Ureter (tissue), 1 donor: ENCODE results near the gene SYPL1. TPM values are rescaled to one million over a fixed set of nuclear protein-coding genes. Genes with fewer than 3 reads are reported as not detected.

ENCODE experiments used
- DNase-seq: peaks from one replicate; pipeline ENCODE4 v3.0.0-alpha.2; 2020; ENCODE audit warnings: low spot score
- total RNA-seq: library from RNA; stranded (reverse); gene quantifications from one replicate; pipeline ENCODE4 v1.2.4, GENCODE V29; 2023
- donor health status: DM: yes; HTN: yes; CAD: no.

SYPL1 gene
- total RNA-seq, 1 donor from 2014 or later: 169 TPM

DNA sequence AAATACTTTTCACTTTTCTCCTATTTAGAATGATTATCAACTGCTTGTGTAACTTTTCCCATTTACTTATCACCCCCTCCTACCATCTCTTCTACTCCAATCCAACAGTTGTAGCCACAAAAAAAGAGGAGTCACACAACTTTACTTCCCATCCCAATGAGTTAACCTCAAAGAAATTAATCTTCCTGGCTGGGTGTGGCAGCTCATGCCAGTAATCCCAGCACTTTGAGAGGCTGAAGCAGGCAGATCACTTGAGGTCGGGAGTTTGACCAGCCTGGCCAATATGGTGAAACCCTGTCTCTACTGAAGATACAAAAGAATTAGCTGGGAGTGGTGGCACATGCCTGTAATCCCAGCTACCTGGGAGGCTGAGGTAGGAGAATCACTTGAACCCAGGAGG is 19.9 kb downstream of the SYPL1 start:
- DNase-seq: no peak

DNA sequence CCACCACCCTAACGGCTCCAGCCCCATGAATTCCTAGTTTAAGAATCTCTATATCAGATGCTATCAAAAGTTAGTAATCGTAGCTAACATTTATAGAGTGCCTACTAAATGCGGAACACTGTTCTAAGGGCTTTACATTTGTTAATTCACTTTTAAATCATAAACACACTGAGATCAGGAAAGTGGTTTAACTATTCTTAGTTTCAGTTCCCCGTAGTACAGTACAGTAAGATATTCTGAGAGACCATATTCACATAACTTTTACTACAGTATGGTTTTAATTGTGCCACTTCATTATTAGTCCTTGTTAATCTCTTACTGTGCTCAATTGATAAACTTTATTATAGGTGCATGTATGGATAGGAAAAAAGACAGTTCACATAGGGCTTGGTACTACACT is 22.5 kb downstream of the SYPL1 start:
- DNase-seq: no peak

DNA sequence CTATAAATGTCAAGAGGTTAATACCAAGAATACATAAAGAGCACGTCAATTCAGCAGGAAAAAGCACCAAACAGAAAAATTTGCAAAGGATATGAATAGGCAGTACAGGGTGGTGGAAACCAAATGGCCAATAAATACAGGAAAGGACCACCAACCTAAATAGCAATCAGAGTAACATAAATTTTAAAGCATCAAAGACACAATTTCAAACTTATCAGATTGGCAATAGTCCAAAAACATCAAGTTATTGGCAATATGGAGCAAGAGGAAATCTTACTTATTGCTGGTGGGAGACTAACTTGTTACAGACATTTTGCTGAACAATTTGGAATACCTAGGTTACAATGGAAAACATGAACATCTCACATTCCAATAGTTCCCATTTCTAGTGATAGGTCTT is 24.1 kb downstream of the SYPL1 start:
- DNase-seq: no peak

DNA sequence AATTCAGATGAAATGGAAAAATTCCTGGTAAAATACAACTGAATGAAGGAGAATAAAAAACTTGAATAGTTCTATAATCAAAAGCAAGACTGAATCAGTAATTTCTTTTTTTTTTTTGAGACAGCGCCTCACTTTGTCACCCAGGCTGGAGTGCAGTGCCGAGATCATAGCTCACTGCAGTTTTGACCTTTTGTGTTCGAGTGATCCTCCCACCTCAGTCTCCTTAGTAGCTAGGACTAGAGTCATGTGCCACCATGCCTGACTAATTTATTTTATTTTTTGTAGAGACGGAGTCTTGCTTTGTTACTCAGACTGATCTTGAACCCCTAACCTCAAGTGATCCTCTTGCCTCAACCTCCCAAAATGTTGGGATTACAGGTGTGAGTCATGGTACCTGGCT is 26.1 kb downstream of the SYPL1 start:
- no peak for DNase-seq

DNA sequence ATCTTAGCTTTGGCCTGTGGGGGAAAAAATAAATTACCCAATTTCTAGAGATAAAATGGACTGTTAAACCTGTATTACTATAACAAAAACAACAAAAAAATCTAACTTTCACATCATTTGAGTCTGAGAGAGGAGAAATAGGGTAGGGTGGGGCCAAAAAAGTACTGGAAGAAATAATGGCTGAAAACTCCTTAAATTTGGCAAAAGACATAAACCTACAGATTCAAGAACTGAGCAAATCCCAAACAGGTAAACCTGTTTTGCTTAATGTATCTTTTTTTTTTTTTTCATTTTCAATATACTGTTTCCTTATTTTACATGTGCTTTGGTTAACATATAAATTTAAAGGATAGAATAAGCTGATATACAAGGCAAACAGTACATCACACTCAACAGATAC is 27.1 kb downstream of the SYPL1 start:
- no peak for DNase-seq

DNA sequence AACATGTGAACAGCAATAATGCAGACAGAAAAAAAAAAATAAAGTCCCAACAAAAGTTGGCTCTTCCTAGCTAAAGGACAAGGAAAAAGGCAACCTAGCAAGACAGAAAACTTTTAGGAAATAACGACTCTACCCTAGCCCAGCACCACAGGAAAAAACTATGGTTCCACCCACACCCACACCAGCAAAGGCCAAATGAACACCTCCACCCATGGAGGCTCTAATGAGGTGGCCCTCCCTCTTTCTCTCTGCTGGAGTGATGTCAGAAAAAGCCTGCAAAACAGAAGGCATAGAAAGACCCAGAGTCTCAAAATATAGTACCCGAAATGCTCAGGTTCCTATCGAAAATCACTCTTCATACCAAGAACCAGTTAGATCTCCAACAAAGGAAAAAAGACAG is 28.4 kb downstream of the SYPL1 start:
- no peak for DNase-seq

DNA sequence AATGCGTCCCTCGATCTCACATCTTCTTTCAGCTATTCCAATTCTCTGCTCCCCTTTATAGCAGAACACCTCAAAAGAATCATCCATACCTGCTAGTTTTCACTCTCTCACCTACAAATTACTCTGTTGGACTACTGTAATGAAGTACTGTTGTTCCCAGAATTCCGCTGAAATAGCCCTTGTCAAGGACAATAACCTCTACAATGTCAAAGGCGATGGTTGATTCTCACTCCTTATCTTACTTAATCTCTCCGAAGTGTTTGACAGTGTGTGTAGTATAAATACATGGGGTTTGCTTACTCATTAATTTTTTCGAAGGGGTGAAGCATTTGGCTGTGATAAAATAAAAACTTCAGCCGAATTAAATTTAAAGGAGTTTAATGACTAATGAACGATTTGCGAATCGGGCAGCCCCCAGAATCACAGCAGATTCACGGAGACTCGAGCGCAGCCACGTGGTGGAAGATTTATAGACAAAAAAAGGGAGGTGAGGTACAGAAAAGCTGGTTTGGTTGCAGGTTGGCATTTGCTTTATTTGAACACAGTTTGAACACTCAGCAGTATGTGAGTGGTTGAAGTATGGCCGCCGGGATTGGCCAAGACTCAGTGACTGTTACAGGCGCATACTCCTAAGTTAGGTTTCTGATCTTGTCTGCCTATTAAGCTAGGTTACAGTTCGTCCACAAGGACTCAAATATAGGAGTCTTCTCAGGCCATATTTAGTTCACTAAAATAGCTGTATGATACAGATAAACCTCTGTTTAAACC is 29.8 kb downstream of the SYPL1 start:
- DNase-seq: no peak

DNA sequence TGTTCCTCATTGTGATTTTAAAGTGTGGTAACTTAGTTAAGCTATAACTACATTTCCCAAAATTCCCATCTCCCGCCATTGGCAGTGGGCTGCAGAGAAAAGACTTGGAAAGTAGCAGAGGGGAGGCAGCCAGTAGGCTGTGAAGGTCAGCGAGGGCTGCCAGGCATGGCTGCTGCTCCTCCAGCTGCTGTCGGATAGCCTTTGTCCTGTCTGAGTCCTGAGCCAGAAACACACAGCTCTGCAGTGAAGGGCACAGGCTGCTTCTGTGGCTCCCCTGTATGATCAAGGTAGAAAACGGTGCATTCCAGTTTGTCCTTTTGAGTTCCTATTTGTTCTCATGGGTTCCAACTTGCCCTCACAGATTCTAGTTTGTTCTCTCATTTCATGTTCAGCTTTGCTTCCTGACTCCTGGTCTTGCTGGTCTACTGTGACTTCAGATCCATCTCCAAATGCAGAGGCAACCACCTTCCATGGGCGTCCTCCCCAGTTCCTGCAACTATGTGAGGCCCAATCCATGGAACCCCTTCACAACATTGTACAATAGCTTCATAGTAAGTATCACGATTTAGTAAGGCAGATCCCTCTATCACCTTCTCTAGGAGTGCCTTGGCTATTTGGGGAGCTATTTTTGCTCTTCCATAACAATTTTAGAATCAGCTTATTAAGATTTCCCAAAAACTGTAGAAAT is 31.7 kb downstream of the SYPL1 start:
- no peak for DNase-seq

DNA sequence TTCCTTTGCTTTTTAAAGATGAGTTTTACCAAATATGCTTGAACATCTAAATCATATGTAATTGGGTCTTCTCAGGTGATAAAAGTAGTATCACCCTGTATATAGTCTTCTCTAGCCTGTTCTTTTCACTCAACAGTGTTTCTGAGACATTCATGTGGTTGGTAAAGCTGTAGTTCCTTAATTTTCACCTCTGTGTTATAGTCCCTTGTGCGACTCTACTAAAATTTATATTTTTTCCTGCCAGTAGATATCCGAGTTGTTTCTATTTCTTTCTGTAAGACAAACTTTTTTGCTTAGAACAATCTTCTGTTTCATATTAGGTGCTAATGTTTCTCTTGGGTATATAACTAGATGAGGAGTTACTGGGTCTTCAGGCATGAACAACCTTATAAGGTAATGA is 35.6 kb downstream of the SYPL1 start:
- no peak for DNase-seq

DNA sequence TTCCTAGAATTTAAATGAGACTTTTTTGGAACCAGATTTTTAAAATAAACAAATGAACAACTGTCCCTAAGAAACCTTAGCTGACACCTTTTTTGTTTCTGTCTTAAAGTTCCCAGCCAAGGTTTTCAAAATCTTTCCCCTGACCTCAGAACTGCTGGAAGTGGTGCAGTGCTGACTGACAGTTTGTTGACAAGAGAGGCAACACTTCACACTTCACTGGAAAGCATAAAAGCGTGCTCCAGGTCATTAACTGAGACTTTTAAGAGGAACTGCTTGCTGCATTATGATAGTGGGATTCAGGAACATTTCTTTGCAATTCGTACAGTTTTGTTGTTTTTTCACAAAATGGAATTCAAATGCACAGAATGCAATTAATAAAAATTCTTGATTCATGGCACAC is 36.2 kb downstream of the SYPL1 start:
- DNase-seq: no peak

DNA sequence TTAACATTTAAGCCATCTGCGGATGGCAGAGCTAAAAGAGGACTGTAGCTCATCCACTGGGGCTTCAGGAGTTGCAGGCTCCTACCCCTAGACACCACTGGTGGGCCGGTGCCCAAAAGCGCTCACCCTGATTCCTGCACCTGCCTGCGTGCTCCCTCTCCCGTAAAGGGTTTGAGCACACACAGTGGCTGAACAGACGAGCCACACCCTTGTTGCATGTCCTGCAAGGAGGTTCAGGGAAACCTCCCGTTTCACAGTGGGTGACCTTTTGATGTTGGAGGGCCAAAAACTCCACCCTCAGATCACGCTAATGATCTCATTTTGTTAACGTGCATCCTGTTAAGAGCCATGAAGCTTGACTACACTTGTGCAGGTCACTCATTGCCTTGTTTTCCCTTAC is 37.9 kb downstream of the SYPL1 start:
- no peak for DNase-seq

DNA sequence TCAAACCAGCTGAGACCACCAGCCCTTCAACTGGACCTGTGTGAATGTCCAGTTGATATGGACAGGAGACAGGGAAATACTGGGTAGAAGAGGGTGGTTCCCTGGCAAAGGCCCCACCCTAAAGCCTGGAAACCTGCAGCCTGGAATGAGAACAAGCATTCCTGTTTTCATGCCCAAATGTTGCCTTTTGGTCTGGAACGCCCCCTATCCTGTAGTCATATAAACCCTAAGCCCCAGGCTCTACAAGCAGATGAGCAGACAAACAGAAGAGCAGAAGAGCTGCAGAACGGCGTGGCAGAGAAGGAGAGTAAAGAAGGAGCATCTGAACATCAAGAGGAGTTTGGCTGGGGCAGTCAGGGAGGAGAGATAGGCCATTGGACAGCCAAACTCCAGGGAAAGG is 38.4 kb downstream of the SYPL1 start:
- no peak for DNase-seq

DNA sequence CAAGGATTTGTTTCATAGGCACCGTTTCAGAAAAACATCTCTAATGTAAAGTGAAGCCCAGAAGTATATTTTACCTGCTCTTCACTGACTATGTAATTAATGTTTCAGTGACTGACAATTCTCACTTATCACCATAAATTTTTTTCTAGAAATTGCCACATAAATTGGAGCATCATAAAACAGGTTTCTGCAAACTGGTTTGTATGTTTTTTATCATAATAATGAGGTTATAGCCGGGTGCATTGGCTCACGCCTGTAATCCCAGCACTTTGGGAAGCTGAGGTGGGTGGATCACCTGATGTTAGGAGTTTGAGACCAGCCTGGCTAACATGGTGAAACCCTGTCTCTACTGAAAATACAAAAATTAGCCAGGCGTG is 39.4 kb downstream of the SYPL1 start:
- no peak for DNase-seq

DNA sequence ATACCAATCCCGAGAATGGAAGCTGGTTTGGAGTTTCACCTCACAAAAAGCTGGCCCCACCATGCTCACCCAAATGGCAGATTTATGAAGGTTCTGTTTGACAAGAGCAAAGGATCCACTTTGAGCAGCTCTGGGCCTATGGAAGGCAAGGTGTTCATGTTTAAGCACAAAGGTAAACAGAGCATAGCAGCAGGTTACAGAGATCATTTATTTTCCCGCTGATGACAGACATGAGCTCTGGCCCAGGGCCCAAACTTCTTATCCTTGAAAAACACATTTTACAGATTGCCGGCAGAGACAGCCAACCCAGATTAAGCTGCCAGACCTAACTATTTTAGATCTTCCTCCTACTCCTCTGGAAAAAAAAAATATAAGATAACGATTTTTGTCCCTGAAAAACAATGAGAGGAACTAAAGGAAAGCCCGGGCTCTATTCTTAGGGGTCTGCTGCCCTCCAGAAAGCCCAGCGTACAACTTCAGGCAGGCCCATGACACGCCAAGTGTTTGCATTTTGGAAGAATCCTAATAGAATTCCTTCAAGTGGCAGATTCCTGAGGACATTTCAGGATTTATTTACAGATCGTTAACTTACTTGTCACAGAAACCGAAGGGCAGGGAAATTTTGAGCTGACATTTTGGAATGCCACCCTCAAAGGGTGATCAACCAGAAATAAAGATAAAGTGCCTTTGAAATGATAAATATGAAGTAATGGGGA is 40.0 kb downstream of the SYPL1 start:
- DNase-seq: no peak

DNA sequence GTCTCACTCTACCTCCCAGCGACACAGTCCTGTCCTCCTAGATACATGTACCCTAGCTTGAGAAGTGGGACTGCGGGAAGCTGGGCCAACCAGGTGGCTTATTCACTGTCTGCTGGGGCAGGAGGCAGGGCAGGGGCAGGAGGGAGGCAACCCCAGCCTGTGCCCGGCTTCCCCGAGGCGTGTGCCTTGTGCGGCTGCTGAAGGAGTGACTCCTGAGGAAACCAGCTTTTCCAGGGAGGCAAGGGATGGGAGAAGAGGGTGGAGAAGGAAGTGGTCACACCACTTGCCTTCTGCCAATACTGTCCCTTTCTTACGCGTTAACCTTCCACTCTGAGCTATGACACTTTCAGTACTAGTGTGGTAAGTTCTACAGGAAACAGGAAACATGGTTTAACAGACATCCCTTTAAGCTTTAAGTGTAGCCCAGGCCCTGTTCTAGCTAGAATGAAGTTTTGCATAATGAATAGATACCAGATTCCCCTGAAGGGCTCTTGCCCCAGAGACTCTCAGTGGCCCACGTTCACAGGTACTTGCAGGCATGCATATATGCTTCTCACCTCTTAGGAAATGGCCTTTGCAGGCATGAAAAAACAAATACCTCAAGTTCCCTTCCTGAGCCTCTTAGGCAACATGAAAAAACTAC is 40.6 kb downstream of the SYPL1 start:
- no peak for DNase-seq

DNA sequence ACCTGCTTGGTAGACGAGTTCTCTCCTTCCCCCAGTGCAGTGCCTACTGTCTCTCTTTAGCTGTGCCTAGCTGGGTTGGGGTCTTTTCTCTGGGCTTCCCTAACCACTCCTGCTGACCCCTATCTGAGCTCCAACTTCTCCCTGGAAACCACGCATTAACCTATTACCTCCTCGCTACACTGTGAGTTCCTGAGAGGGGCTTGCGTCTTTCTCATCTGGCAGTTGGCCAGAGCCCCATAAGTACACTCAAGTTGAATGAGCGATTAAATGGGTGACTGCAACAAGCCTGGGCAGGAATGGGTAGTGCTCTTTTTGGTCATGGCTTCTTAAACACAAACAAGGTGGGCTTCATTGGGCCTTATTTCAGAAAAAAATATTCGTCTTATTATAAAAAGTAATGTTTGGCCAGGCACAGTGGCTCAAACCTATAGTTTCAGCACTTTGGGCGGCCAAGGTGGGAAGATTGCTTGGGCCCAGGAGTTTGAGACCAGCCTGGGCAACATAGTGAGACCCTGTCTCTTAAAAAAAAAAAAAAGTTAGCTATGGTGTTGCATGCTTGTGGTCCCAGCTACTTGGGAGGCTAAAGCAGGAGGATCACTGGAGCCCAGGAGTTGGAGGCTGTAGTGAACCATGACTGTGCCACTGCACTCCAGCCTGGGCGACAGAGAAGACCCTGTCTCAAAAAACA is 41.4 kb downstream of the SYPL1 start:
- DNase-seq: no peak

DNA sequence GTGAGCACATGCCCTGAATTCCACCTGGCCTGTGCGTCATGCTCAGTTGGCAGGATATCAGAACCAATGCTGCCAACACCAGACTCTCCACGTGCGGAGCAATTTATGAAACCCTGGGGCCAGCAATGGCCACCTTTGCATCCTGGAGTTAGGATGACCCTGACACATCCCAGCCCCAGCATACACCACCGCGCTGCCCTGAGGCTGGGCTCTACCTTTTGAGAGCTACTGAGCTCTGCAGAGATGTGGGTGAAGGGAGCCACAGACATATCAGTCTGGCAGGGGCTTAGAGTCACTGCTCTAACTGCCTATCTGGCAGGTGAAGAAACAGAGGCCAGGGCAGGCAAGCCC is 41.9 kb downstream of the SYPL1 start:
- DNase-seq: no peak

DNA sequence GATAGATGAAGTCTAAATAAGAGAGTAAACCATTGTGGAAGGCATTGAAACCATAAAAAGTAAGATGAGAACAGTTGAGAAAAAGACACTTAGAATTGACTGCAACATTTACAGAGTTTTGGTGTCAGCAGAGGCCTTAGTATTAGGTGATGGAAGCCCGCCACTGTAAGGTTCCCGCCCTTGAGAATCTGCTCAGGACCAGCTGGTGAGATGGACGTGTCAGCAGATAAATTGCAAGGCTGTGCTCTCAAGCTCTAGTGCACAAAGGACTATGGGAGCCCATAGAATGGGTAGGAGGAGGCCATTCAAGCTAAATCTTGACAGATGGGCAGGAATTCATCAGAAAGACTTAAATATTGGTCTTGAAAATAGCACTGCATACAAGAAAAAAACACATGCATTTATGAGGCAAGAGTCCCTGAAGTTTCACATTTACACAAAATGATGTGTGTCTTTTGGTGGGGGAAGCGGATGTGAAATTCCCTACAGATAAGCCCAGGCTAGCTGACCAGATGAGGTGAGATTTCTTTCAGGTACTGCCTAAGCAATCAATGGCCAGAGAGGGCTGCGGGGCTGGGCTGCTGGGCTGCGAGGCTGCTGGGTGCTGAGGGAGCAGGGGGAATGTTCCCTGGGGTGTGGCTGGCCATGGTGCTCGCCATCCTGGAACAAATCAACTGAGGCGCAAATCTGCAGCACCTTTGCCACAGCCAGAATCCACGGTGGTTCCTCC is 42.5 kb downstream of the SYPL1 start:
- DNase-seq: no peak

DNA sequence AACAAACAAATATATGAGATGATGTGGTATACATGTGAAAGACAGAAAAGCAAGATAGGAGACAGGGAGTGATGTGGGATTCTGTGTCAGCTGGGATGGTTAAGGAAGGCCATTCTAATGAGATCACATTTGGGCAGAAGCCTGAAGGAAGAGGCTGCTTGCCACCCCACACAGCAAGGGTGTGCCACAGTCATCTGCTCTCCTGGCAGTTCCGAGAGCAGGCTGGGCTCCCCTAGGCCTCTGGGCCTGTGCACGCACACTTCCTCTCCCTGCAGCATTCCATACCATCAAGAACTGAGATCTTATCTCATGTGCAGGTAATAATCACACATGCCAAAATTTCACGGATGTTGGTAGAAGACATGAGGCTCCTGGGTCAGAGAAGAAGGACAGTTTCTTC is 43.1 kb downstream of the SYPL1 start:
- no peak for DNase-seq

DNA sequence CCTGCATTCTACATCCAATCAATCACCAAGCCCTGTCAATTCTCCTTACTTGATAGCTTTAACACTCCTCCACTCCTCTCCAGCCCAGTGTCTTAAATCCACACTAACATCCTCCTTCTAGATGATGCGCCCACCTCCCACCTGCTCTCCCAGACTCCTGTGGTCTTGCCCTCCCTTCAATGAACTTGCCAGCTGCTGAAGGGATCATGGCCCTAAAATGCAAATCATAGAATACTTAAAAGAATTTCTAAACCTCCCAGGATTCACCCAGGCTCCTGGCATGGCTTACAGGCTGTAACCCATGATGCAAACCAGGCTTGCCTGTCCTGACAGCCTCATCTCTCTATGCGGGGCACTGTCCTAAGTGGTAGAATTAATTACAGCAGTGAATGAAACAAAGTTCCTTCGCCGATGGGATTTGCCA is 43.6 kb downstream of the SYPL1 start:
- no peak for DNase-seq

DNA sequence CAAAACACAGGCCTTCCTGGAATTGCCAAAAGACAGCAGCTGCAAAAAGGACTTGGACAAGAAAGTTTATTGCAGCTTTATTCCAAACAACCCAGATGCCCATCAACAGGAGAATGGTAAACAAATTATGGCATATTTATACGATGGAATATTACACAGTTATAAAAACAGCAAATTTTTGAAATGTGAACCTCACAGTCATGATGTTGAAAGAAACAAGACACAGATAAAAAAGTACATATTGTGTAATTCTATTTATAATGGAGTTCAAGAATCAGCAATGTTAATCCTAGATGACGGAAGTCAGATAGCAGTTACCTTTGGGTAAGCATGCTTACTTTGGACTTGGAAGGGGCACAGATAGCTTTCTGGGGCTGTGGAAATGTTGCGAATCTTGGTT is 44.4 kb downstream of the SYPL1 start:
- DNase-seq: no peak
